H1 (cell line): ENCODE measurements around the gene TCAIM. TPM values are rescaled to one million over a fixed set of nuclear protein-coding genes. Genes with fewer than 3 reads are reported as not detected.

Source experiments
- CTCF ChIA-PET: fragments of 300-600 bp; sonication (Branson Sonifier 250); formaldehyde crosslinking; loops from one replicate; lab custom pipeline; 2021; ENCODE audit not compliant: partially characterized antibody; lab: Charles Lee
- POLR2A ChIA-PET: fragments of 300-600 bp; sonication (Branson Sonifier 250); formaldehyde crosslinking; loops from one replicate; lab custom pipeline; 2021; ENCODE audit warnings: inconsistent platforms; ENCODE audit not compliant: partially characterized antibody; lab: Charles Lee
- DNase-seq, 2 experiments: peaks; one replicate each; pipeline versions ENCODE4 v3.0.0 to v3.0.0-alpha.2; 2010 to 2022; ENCODE audit warnings: low spot score in 2 of 2, low read depth in 1 of 2, mixed read lengths in 1 of 2
- FAIRE-seq: peaks from 2 replicates; lab custom pipeline; 2011; peaks lifted over from hg19 to GRCh38; lab: Jason Lieb, UNC
- H2AFZ ChIP-seq: 2 replicates; pipeline ENCODE4 v1.8.1; 2012; ENCODE audit warnings: low read length, inconsistent platforms
- H2AK5ac ChIP-seq: 2 replicates; pipeline ENCODE4 v1.6.1; 2013; ENCODE audit warnings: low read depth, low read length
- H2BK120ac ChIP-seq: replicated peaks from 2 replicates; pipeline ENCODE3; 2013; ENCODE audit warnings: low read depth, low read length, inconsistent platforms
- H2BK12ac ChIP-seq: 2 replicates; pipeline ENCODE4 v1.6.1; 2013; ENCODE audit warnings: low read depth, low read length
- H2BK15ac ChIP-seq: 2 replicates; pipeline ENCODE4 v1.6.1; 2013; ENCODE audit warnings: low read length
- H2BK20ac ChIP-seq: 2 replicates; pipeline ENCODE4 v1.6.1; 2013; ENCODE audit warnings: low read length
- H2BK5ac ChIP-seq: 2 replicates; pipeline ENCODE4 v1.6.1; 2013; ENCODE audit warnings: low read depth, low read length
- H3K14ac ChIP-seq: 2 replicates; pipeline ENCODE4 v1.6.1; 2013; ENCODE audit warnings: inconsistent platforms; ENCODE audit not compliant: insufficient read length
- H3K18ac ChIP-seq: 2 replicates; pipeline ENCODE4 v1.6.1; 2013; ENCODE audit warnings: low read length; ENCODE audit errors: extremely low read depth
- H3K23ac ChIP-seq: 2 replicates; pipeline ENCODE4 v1.6.1; 2013; ENCODE audit warnings: inconsistent platforms; ENCODE audit not compliant: insufficient read length
- H3K23me2 ChIP-seq: 2 replicates; pipeline ENCODE4 v1.6.1; 2013; ENCODE audit warnings: low read depth, low read length
- H3K27ac ChIP-seq: 2 replicates; pipeline ENCODE4 v1.6.1; 2011; ENCODE audit warnings: low read depth, low read length, inconsistent platforms
- H3K27me3 ChIP-seq, 4 experiments: replicated peaks in 1 of 4; 1 replicate in 1 of 4; 2 replicates in 3 of 4; pipeline versions ENCODE4 v1.6.1 to v1.8.1; 2011 to 2013; ENCODE audit warnings: low read length in 3 of 4, mild to moderate bottlenecking in 3 of 4, inconsistent platforms in 2 of 4, mixed read lengths in 2 of 4, moderate library complexity in 1 of 4; ENCODE audit not compliant: control insufficient read depth in 3 of 4, insufficient read depth in 3 of 4; ENCODE audit errors: extremely low read depth in 1 of 4
- H3K36me3 ChIP-seq, 4 experiments: 2 replicates each; pipeline versions ENCODE4 v1.6.1 to v1.8.1; 2011 to 2013; ENCODE audit warnings: mild to moderate bottlenecking in 4 of 4, low read length in 3 of 4, moderate library complexity in 2 of 4, control low read depth in 1 of 4, inconsistent platforms in 1 of 4; ENCODE audit not compliant: insufficient read depth in 4 of 4, control insufficient read depth in 2 of 4
- H3K4ac ChIP-seq: replicated peaks from 2 replicates; pipeline ENCODE3; 2013; ENCODE audit warnings: low read length, low read depth, mixed read lengths, inconsistent platforms; ENCODE audit not compliant: insufficient read length
- H3K4me1 ChIP-seq, 4 experiments: replicated peaks in 1 of 4; 1 replicate in 1 of 4; 2 replicates in 3 of 4; pipeline versions ENCODE4 v1.6.1 to v1.8.1; 2011 to 2013; ENCODE audit warnings: low read length in 3 of 4, inconsistent platforms in 2 of 4, mixed read lengths in 1 of 4; ENCODE audit not compliant: insufficient read depth in 4 of 4, control insufficient read depth in 3 of 4
- H3K4me2 ChIP-seq, 2 experiments: 2 replicates each; pipeline versions ENCODE4 v1.6.1 to v1.8.1; 2011 to 2013; ENCODE audit warnings: low read depth in 2 of 2, low read length in 2 of 2, control low read depth in 1 of 2, inconsistent platforms in 1 of 2, mild to moderate bottlenecking in 1 of 2; ENCODE audit not compliant: insufficient read depth in 1 of 2
- H3K4me3 ChIP-seq, 4 experiments: fragments of 200-600, 300-600 bp in 1 of 4; sonication (generic), shearing (Covaris generic), sonication (Bioruptor Twin) in 1 of 4; 2 replicates each; pipeline versions ENCODE4 v1.5.1 to v1.8.1; 2011 to 2016; ENCODE audit warnings: low read length in 4 of 4, low read depth in 3 of 4, control low read depth in 2 of 4, inconsistent platforms in 2 of 4, mild to moderate bottlenecking in 2 of 4, mixed read lengths in 1 of 4, moderate library complexity in 1 of 4; ENCODE audit not compliant: insufficient read depth in 2 of 4; ENCODE audit errors: extremely low read depth in 1 of 4
- H3K56ac ChIP-seq: replicated peaks from 2 replicates; pipeline ENCODE3; 2013; ENCODE audit warnings: low read depth, mild to moderate bottlenecking, mixed read lengths, low read length, inconsistent platforms; ENCODE audit not compliant: insufficient read length
- H3K79me1 ChIP-seq: 2 replicates; pipeline ENCODE4 v1.6.1; 2013; ENCODE audit warnings: low read depth, low read length, control low read depth
- H3K79me2 ChIP-seq, 2 experiments: 2 replicates each; pipeline versions ENCODE4 v1.6.1 to v1.8.1; 2012 to 2013; ENCODE audit warnings: low read length in 2 of 2, mild to moderate bottlenecking in 2 of 2, inconsistent platforms in 1 of 2; ENCODE audit not compliant: insufficient read depth in 2 of 2, control insufficient read depth in 1 of 2
- H3K9ac ChIP-seq, 4 experiments: replicated peaks in 1 of 4; 1 replicate in 1 of 4; 2 replicates in 3 of 4; pipeline versions ENCODE4 v1.6.1 to v1.8.1; 2011 to 2013; ENCODE audit warnings: low read depth in 3 of 4, low read length in 3 of 4, control low read depth in 2 of 4, mild to moderate bottlenecking in 2 of 4, moderate library complexity in 2 of 4, inconsistent platforms in 1 of 4; ENCODE audit errors: extremely low read depth in 1 of 4
- H3K9me3 ChIP-seq, 2 experiments: 2 replicates each; pipeline versions ENCODE4 v1.6.1 to v1.8.1; 2012 to 2013; ENCODE audit warnings: mild to moderate bottlenecking in 2 of 2, moderate library complexity in 2 of 2, control low read depth in 1 of 2, inconsistent platforms in 1 of 2, low read depth in 1 of 2, low read length in 1 of 2, mixed read lengths in 1 of 2; ENCODE audit not compliant: insufficient read depth in 2 of 2
- H4K20me1 ChIP-seq, 2 experiments: replicated peaks in 1 of 2; 2 replicates each; pipeline versions ENCODE3 to v1.8.1; 2011 to 2013; ENCODE audit warnings: inconsistent platforms in 2 of 2, low read length in 2 of 2, mild to moderate bottlenecking in 1 of 2; ENCODE audit not compliant: insufficient read depth in 2 of 2, control insufficient read depth in 1 of 2
- H4K5ac ChIP-seq: 2 replicates; pipeline ENCODE4 v1.6.1; 2013; ENCODE audit warnings: low read length, low read depth, mixed read lengths, inconsistent platforms; ENCODE audit not compliant: insufficient read length
- H4K8ac ChIP-seq: 2 replicates; pipeline ENCODE4 v1.8.0; 2013; ENCODE audit warnings: mild to moderate bottlenecking, moderate library complexity, low read length, inconsistent platforms; ENCODE audit not compliant: insufficient read depth; ENCODE audit errors: extremely low read depth
- H4K91ac ChIP-seq: replicated peaks from 2 replicates; pipeline ENCODE3; 2013; ENCODE audit warnings: low read length, mixed read lengths, inconsistent platforms; ENCODE audit not compliant: insufficient read length
- CBX5 ChIP-seq: fragments of 300-800, 300-1000 bp; sonication (generic); IDR thresholded peaks from 2 replicates; pipeline ENCODE4 v1.7.1; 2016; ENCODE audit warnings: antibody characterized with exemption, low read length, low read depth
- EZH2 ChIP-seq: fragments of 200-600 bp; sonication (generic); IDR thresholded peaks from 2 replicates; pipeline ENCODE4 v1.7.1; 2012; ENCODE audit warnings: low read depth, mild to moderate bottlenecking, moderate library complexity, low read length, inconsistent platforms; ENCODE audit not compliant: severe bottlenecking
- GABPA ChIP-seq: IDR thresholded peaks from 2 replicates; pipeline ENCODE4 v1.6.1; 2011; ENCODE audit warnings: mild to moderate bottlenecking, low read length, moderate library complexity, borderline replicate concordance; ENCODE audit not compliant: insufficient read depth
- GTF2F1 ChIP-seq: IDR thresholded peaks from 2 replicates; pipeline ENCODE4 v1.6.1; 2012; ENCODE audit warnings: low read depth, low read length, improper control_type of control experiment, borderline replicate concordance
- JUN ChIP-seq: IDR thresholded peaks from 2 replicates; pipeline ENCODE4 v1.6.1; 2011; ENCODE audit warnings: low read depth, mild to moderate bottlenecking, improper control_type of control experiment, low read length
- KDM4A ChIP-seq: IDR thresholded peaks from one replicate; pipeline ENCODE4 v1.7.1; 2012; ENCODE audit warnings: low read depth, mild to moderate bottlenecking, moderate library complexity, low read length, inconsistent platforms; ENCODE audit not compliant: severe bottlenecking
- SIX5 ChIP-seq: IDR thresholded peaks from 2 replicates; pipeline ENCODE4 v1.6.1; 2011; ENCODE audit warnings: mild to moderate bottlenecking, low read depth, low read length
- SUZ12 ChIP-seq: fragments of 200-600 bp; sonication (generic); IDR thresholded peaks from 2 replicates; pipeline ENCODE4 v1.6.1; 2012; ENCODE audit warnings: mild to moderate bottlenecking, inconsistent platforms, low read length, moderate library complexity, mixed read lengths
- YY1 ChIP-seq: IDR thresholded peaks from 2 replicates; pipeline ENCODE4 v1.6.1; 2011; ENCODE audit warnings: low read depth, mild to moderate bottlenecking, low read length
- WGBS, 2 experiments: shearing (Covaris generic) in 1 of 2; methylation state at CpG; one replicate each; pipeline versions ENCODE4 v1.1.6 to v1.1.7; 2013 to 2015; ENCODE audit warnings: low lambda C conversion rate in 2 of 2, mixed read lengths in 2 of 2, inconsistent platforms in 1 of 2, low coverage in 1 of 2, missing lambda C conversion rate in 1 of 2; ENCODE audit not compliant: insufficient replicate concordance in 2 of 2, insufficient coverage in 1 of 2, insufficient read length in 1 of 2; ENCODE audit errors: extremely low coverage in 1 of 2, missing lambda C conversion rate in 1 of 2; 5-methylcytosine and 5-hydroxymethylcytosine counted together
- polyA plus RNA-seq, 7 experiments: library from polyadenylated mRNA; depleted of rRNA in 3 of 7; stranded (reverse) in 5 of 7; unstranded in 2 of 7; fragments of >200 nt in 5 of 7; fragments of 200-250 nt in 2 of 7; gene quantifications; 1 replicate in 5 of 7; 2 replicates in 1 of 7; 4 replicates in 1 of 7; pipeline versions ENCODE4 v1.2.1 to v1.2.3, GENCODE V29; 2011 to 2013; ENCODE audit warnings: missing spikeins in 2 of 7, mixed read lengths in 2 of 7
- total RNA-seq: library from RNA; stranded (reverse); fragmentation: NEBNext Ultra II Directional; extraction: Animal tissue kit (Norgen Biotek cat#: 25700); gene quantifications from 2 replicates; pipeline ENCODE4 v1.2.1, GENCODE V29; 2021
- TF ChIP-seq, protein P1 (sequence below): IDR thresholded peaks from 2 replicates; pipeline ENCODE4 v1.6.1; 2011; ENCODE audit warnings: low read depth, mild to moderate bottlenecking, low read length; ENCODE audit not compliant: insufficient read depth

The TCAIM gene
- total and polyA plus RNA-seq, 2 of the 8 experiments (the other 6 are each of a cell fraction or from before 2014, with no cell fraction given): 6.9 to 22.1 TPM

GRCh38 chr3:44342176-44342790, 3.7 kb downstream of the TCAIM start:
- peaks cover 0 to 28% of the 10 kb centered on the region in 2 experiments; a peak in 3 of 4 replicates for H3K79me2 ChIP-seq
- H3K18ac ChIP-seq: no peak overlapping the region
- H3K4me1 ChIP-seq: peaks cover 0 to 4% (median 2%) of the 10 kb centered on the region in 4 experiments; a peak in 4 of 7 replicates
- no peaks in the 10 kb centered on the region for H3K79me1 ChIP-seq
- CTCF ChIA-PET: interaction anchor here (0.7 to 1.6 kb wide), 2 partner anchors 20 to 417 kb away, joined by 4 to 6 read pairs; no protein-coding TSS in a partner anchor
- FAIRE-seq (no peak), DNase-seq (no peak)
- no peak overlapping the region for H3K4ac ChIP-seq
- no peaks in the 10 kb centered on the region for H3K23me2 ChIP-seq
- H3K36me3 ChIP-seq: peaks cover 0 to 3% (median 0%) of the 10 kb centered on the region in 4 experiments; a peak in 1 of 8 replicates
- no peak overlapping the region for H4K5ac ChIP-seq
- 88% methylated on average over 1 of the region's 1 CpG; no CpG with 5 or more reads in 1 of the 2 experiments for WGBS, 2 experiments
- no peaks in the 10 kb centered on the region for H3K9me3 ChIP-seq
- H3K9ac ChIP-seq: no peak overlapping the region
- H3K27ac ChIP-seq: no peak overlapping the region
- H3K56ac ChIP-seq: no peak overlapping the region
- no peaks in the 10 kb centered on the region for H4K20me1 ChIP-seq
- H2BK20ac ChIP-seq: no peak overlapping the region
- no peak overlapping the region for H3K4me2 ChIP-seq
- H2AFZ ChIP-seq: no peak overlapping the region
- no peak overlapping the region for H3K4me3 ChIP-seq
- H3K23ac ChIP-seq: no peak overlapping the region
- no peak overlapping the region for H2BK15ac ChIP-seq
- no peak overlapping the region for H4K91ac ChIP-seq
- H3K14ac ChIP-seq: no peak overlapping the region
- no peak overlapping the region for H2BK12ac ChIP-seq
- no peak overlapping the region for H2BK5ac ChIP-seq
- POLR2A ChIA-PET: interaction anchor here (0.7 kb wide), 1 partner anchor 21 kb away, joined by 3 read pairs; no protein-coding TSS in a partner anchor
- H3K27me3 ChIP-seq: no peaks in the 10 kb centered on the region
- no peak overlapping the region for H2BK120ac ChIP-seq
- H2AK5ac ChIP-seq: no peak overlapping the region
- no peak overlapping the region for H4K8ac ChIP-seq
- TF ChIP-seq GABPA (no peak), CBX5 (no peak), EZH2 (no peak), YY1 (no peak), GTF2F1 (no peak), KDM4A (no peak), JUN (no peak), SUZ12 (no peak), SIX5 (no peak)
- TF ChIP-seq, protein P1, sequence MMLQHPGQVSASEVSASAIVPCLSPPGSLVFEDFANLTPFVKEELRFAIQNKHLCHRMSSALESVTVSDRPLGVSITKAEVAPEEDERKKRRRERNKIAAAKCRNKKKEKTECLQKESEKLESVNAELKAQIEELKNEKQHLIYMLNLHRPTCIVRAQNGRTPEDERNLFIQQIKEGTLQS: no peak
